ENCODE results near the gene CDK14.
A peak's percentile ranks its signal among the peaks of the same experiment; 100 is the strongest.

Gene CDK14

GRCh38 chr7:90595801-90596670, at the start of gene CDK14:
Gene CDK14, plus strand, starts transcription at chr7:90596321. Its CDS starts 307 bp downstream, at chr7:90596628.
- H3K36me3 ChIP-seq, result no peaks in the 10 kb centered on the region
- H3K27ac ChIP-seq, result peak within 1 kb of the TSS; percentile 76 to 97 (median 91)
- no peak for TF ChIP-seq Cebpa-rat (IDR thresholded peaks at IDR 0.05)
- H3K27me3 ChIP-seq, result no peaks in the 10 kb centered on the region
- H3K4me1 ChIP-seq, result peaks cover 29 to 46% (median 40%) of the 10 kb centered on the region in 10 experiments
- no peaks in the 10 kb centered on the region for H4K20me1 ChIP-seq
- peak within 1 kb of the TSS; percentile 72 to 99 (median 88) for H3K4me3 ChIP-seq
- H3K4me2 ChIP-seq, result peak within 1 kb of the TSS; percentile 76 to 97 (median 90)
- peak within 1 kb of the TSS; percentile 89 to 96 (median 92) for H3K9ac ChIP-seq
- H3K9me3 ChIP-seq (replicated peaks in 1 of 11), result no peaks in the 10 kb centered on the region

GRCh38 chr7:90551036-90551435, 45.1 kb upstream of the CDK14 start:
- no peak overlapping the region for H3K9ac ChIP-seq
- H3K9me3 ChIP-seq (replicated peaks in 1 of 11), result no peaks in the 10 kb centered on the region
- H3K27me3 ChIP-seq, result no peaks in the 10 kb centered on the region
- H3K36me3 ChIP-seq, result no peaks in the 10 kb centered on the region
- H3K4me2 ChIP-seq, result no peak overlapping the region
- no peak for TF ChIP-seq Cebpa-rat (IDR thresholded peaks at IDR 0.05)
- no peaks in the 10 kb centered on the region for H3K4me1 ChIP-seq
- no peak overlapping the region for H3K27ac ChIP-seq
- H4K20me1 ChIP-seq, result no peaks in the 10 kb centered on the region
- H3K4me3 ChIP-seq, result no peak overlapping the region

GRCh38 chr7:90552521-90552920, 43.6 kb upstream of the CDK14 start:
- no peak for TF ChIP-seq Cebpa-rat (IDR thresholded peaks at IDR 0.05)
- Histone ChIP-seq H3K27me3 (no peaks in the 10 kb centered on the region), H3K9ac (no peak overlapping the region), H3K27ac (no peak overlapping the region), H3K4me2 (no peak overlapping the region), H3K9me3 (replicated peaks in 1 of 11) (no peaks in the 10 kb centered on the region), H4K20me1 (no peaks in the 10 kb centered on the region), H3K36me3 (no peaks in the 10 kb centered on the region), H3K4me1 (no peaks in the 10 kb centered on the region), H3K4me3 (no peak overlapping the region)

- no peak for TF ChIP-seq Cebpa-rat (IDR thresholded peaks at IDR 0.05)
- peaks cover 0 to 7% (median 0%) of the 10 kb centered on the region in 10 experiments; a peak in 1 of 20 replicates for H3K4me1 ChIP-seq
Observed at GRCh38 chr7:90560730-90561129, 35.4 kb upstream of the CDK14 start.

GRCh38 chr7:90563286-90563685, 32.8 kb upstream of the CDK14 start:
- TF ChIP-seq Cebpa-rat (IDR thresholded peaks at IDR 0.05), result no peak
- Histone ChIP-seq H3K4me3 (no peak overlapping the region), H3K36me3 (no peaks in the 10 kb centered on the region), H3K27me3 (no peaks in the 10 kb centered on the region), H3K4me1 (peaks cover 9 to 16% (median 10%) of the 10 kb centered on the region in 10 experiments; a peak in 17 of 20 replicates), H3K27ac (no peak overlapping the region), H3K4me2 (no peak overlapping the region), H3K9ac (no peak overlapping the region), H3K9me3 (replicated peaks in 1 of 11) (peaks cover 0 to 24% (median 14%) of the 10 kb centered on the region in 11 experiments; a peak in 12 of 22 replicates), H4K20me1 (no peaks in the 10 kb centered on the region)

More at GRCh38 chr7:90560730-90561129, 35.4 kb upstream of the CDK14 start:
- Histone ChIP-seq H3K27ac (no peak overlapping the region), H3K4me3 (no peak overlapping the region), H3K9me3 (replicated peaks in 1 of 11) (peaks cover 0 to 8% (median 2%) of the 10 kb centered on the region in 11 experiments; a peak in 9 of 22 replicates), H3K27me3 (no peaks in the 10 kb centered on the region), H3K9ac (no peak overlapping the region), H3K36me3 (no peaks in the 10 kb centered on the region), H4K20me1 (no peaks in the 10 kb centered on the region), H3K4me2 (peak overlapping the region in 3 of 11 experiments; percentile 8 to 21 (median 15); a peak in 2 of 22 replicates)

- Histone ChIP-seq H3K9me3 (replicated peaks in 1 of 11) (peaks cover 0 to 22% (median 12%) of the 10 kb centered on the region in 11 experiments; a peak in 12 of 22 replicates), H3K4me1 (peaks cover 17 to 28% (median 21%) of the 10 kb centered on the region in 10 experiments), H4K20me1 (no peaks in the 10 kb centered on the region), H3K36me3 (no peaks in the 10 kb centered on the region), H3K9ac (no peak overlapping the region), H3K27ac (no peak overlapping the region), H3K27me3 (no peaks in the 10 kb centered on the region), H3K4me3 (no peak overlapping the region), H3K4me2 (no peak overlapping the region)
- TF ChIP-seq Cebpa-rat (IDR thresholded peaks at IDR 0.05), result peak in 2 of 11 experiments; percentile 25 to 35; a peak in 1 of 22 replicates
Observed at GRCh38 chr7:90564455-90564854, 31.7 kb upstream of the CDK14 start.

GRCh38 chr7:90568213-90568612, 27.9 kb upstream of the CDK14 start:
- Histone ChIP-seq H4K20me1 (no peaks in the 10 kb centered on the region), H3K36me3 (no peaks in the 10 kb centered on the region), H3K4me2 (peak overlapping the region; percentile 21 to 90 (median 67); a peak in 20 of 22 replicates), H3K9me3 (replicated peaks in 1 of 11) (peaks cover 0 to 22% (median 12%) of the 10 kb centered on the region in 11 experiments; a peak in 12 of 22 replicates), H3K4me3 (no peak overlapping the region), H3K27me3 (no peaks in the 10 kb centered on the region), H3K4me1 (peaks cover 23 to 41% (median 35%) of the 10 kb centered on the region in 10 experiments), H3K27ac (peak overlapping the region in 5 of 11 experiments; percentile 41 to 84 (median 80); a peak in 5 of 22 replicates), H3K9ac (no peak overlapping the region)
- no peak for TF ChIP-seq Cebpa-rat (IDR thresholded peaks at IDR 0.05)

- Histone ChIP-seq H3K4me3 (peak overlapping the region in 7 of 10 experiments; percentile 1 to 41 (median 11); a peak in 7 of 20 replicates), H4K20me1 (no peaks in the 10 kb centered on the region), H3K4me1 (peaks cover 23 to 41% (median 35%) of the 10 kb centered on the region in 10 experiments), H3K36me3 (no peaks in the 10 kb centered on the region), H3K9ac (peak overlapping the region in 5 of 11 experiments; percentile 32 to 60 (median 48); a peak in 9 of 22 replicates), H3K27me3 (no peaks in the 10 kb centered on the region), H3K9me3 (replicated peaks in 1 of 11) (peaks cover 0 to 22% (median 12%) of the 10 kb centered on the region in 11 experiments; a peak in 12 of 22 replicates), H3K4me2 (peak overlapping the region; percentile 15 to 90 (median 75); a peak in 20 of 22 replicates), H3K27ac (peak overlapping the region in 9 of 11 experiments; percentile 40 to 84 (median 77); a peak in 17 of 22 replicates)
- no peak for TF ChIP-seq Cebpa-rat (IDR thresholded peaks at IDR 0.05)
Observed at GRCh38 chr7:90569368-90569767, 26.8 kb upstream of the CDK14 start.

- no peaks in the 10 kb centered on the region for H4K20me1 ChIP-seq
- H3K9ac ChIP-seq, result 0 out of 22 replicates have a peak overlapping the region, but pooled peaks of 1 of the 11 experiments have one; percentile 59
- TF ChIP-seq Cebpa-rat (IDR thresholded peaks at IDR 0.05), result no peak
- no peak overlapping the region for H3K4me3 ChIP-seq
- H3K27me3 ChIP-seq, result no peaks in the 10 kb centered on the region
- H3K27ac ChIP-seq, result peak overlapping the region in 7 of 11 experiments; percentile 41 to 84 (median 77); a peak in 12 of 22 replicates
- H3K4me2 ChIP-seq, result peak overlapping the region in 9 of 11 experiments; percentile 52 to 90 (median 76); a peak in 18 of 22 replicates
- no peaks in the 10 kb centered on the region for H3K36me3 ChIP-seq
- H3K4me1 ChIP-seq, result peaks cover 23 to 41% (median 35%) of the 10 kb centered on the region in 10 experiments
- H3K9me3 ChIP-seq (replicated peaks in 1 of 11), result peaks cover 0 to 21% (median 12%) of the 10 kb centered on the region in 11 experiments; a peak in 12 of 22 replicates
Observed at GRCh38 chr7:90570373-90570959, 25.7 kb upstream of the CDK14 start.

Measured in BLaER1 treated with 17β-estradiol and CSF1 and Interleukin-3, amounts not matched to agents 10 nM and 100 nM (cell line).